HepG2 (cell line): ENCODE measurements around the gene ARF5. TPM values are rescaled to one million over a fixed set of nuclear protein-coding genes. Genes with fewer than 3 reads are reported as not detected.

Experiments used
- ATAC-seq: fragments of 200-7000 bp; cut with Tn5 transposase; 3 replicates; pipeline ENCODE4 v1.9.1; 2020; ENCODE audit warnings: mild to moderate bottlenecking, moderate library complexity
- BruUV-seq: library from RNA; stranded (reverse); fragments of 400-500 nt; replicated peaks from 2 replicates; lab custom pipeline; 2021; lab: Mats Ljungman, UMichigan
- CTCF ChIA-PET: fragments of 300-600 bp; formaldehyde crosslinking; extraction: SDS; loops from one replicate; lab custom pipeline; 2021; ENCODE audit warnings: low total read pairs, inconsistent platforms, low intra/inter-chr PET ratio; lab: Yijun Ruan, JAX
- POLR2A ChIA-PET: fragments of 350-600 bp; sonication (Branson Sonifier 250); formaldehyde crosslinking; loops from one replicate; lab custom pipeline; 2020; ENCODE audit warnings: antibody characterized with exemption, inconsistent platforms; lab: Yijun Ruan, JAX
- DNase-seq: peaks from one replicate; pipeline ENCODE4 v3.0.0-alpha.2; 2015; ENCODE audit warnings: low spot score
- FAIRE-seq: peaks from 3 replicates; lab custom pipeline; 2011; peaks lifted over from hg19 to GRCh38; lab: Jason Lieb, UNC
- H2AFZ ChIP-seq: one replicate; pipeline ENCODE4 v1.6.1; 2011; ENCODE audit warnings: low read length, inconsistent platforms
- H3K27ac ChIP-seq: fragments of 300-600 bp; 3 replicates; pipeline ENCODE4 v1.8.0; 2011; ENCODE audit warnings: mixed run types, mild to moderate bottlenecking, mixed read lengths, low read length, inconsistent platforms; ENCODE audit not compliant: insufficient read depth; ENCODE audit errors: extremely low read length
- H3K27me3 ChIP-seq, 2 experiments: fragments of 200-600 bp in 1 of 2; 2 replicates in 1 of 2; 3 replicates in 1 of 2; pipeline versions ENCODE4 v1.6.0 to v1.8.0; 2011; ENCODE audit warnings: low read length in 2 of 2, mild to moderate bottlenecking in 2 of 2, moderate library complexity in 2 of 2, inconsistent platforms in 1 of 2; ENCODE audit not compliant: insufficient read depth in 2 of 2, control insufficient read depth in 1 of 2
- H3K36me3 ChIP-seq, 2 experiments: fragments of 200-600 bp in 1 of 2; replicated peaks in 1 of 2; 2 replicates in 1 of 2; 3 replicates in 1 of 2; pipeline versions ENCODE4 v1.5.1 to v1.8.0; 2011; ENCODE audit warnings: low read length in 2 of 2, inconsistent platforms in 1 of 2; ENCODE audit not compliant: insufficient read depth in 2 of 2, control insufficient read depth in 1 of 2
- H3K4me1 ChIP-seq: 2 replicates; pipeline ENCODE4 v1.5.1; 2012; ENCODE audit warnings: low read length, inconsistent platforms; ENCODE audit not compliant: insufficient read depth
- H3K4me2 ChIP-seq: 2 replicates; pipeline ENCODE4 v1.6.0; 2011; ENCODE audit warnings: low read depth, low read length, inconsistent platforms
- H3K4me3 ChIP-seq, 3 experiments: fragments of 200-600 bp in 1 of 3; sonication (generic), shearing (Covaris generic) in 1 of 3; replicated peaks in 1 of 3; 2 replicates each; pipeline ENCODE4 v1.5.1; 2011 to 2016; ENCODE audit warnings: low read length in 3 of 3, inconsistent platforms in 2 of 3, low read depth in 2 of 3, mild to moderate bottlenecking in 2 of 3, control low read depth in 1 of 3, mixed read lengths in 1 of 3; ENCODE audit not compliant: insufficient read depth in 1 of 3
- H3K79me2 ChIP-seq: one replicate; pipeline ENCODE4 v1.6.1; 2011; ENCODE audit warnings: low read length, inconsistent platforms; ENCODE audit not compliant: insufficient read depth
- H3K9ac ChIP-seq: 2 replicates; pipeline ENCODE4 v1.6.0; 2011; ENCODE audit warnings: mild to moderate bottlenecking, low read depth, low read length, inconsistent platforms; ENCODE audit not compliant: insufficient read depth
- H3K9me3 ChIP-seq: 2 replicates; pipeline ENCODE4 v1.5.1; 2012; ENCODE audit warnings: mild to moderate bottlenecking, low read length
- H4K20me1 ChIP-seq: 2 replicates; pipeline ENCODE4 v1.6.0; 2011; ENCODE audit warnings: inconsistent platforms, mild to moderate bottlenecking, low read length, moderate library complexity; ENCODE audit not compliant: insufficient read depth
- ARID2 ChIP-seq: sonication (generic); formaldehyde crosslinking; IDR thresholded peaks from 2 replicates; pipeline ENCODE4 v1.8.1; 2022; ENCODE audit warnings: mild to moderate bottlenecking, missing genetic modification reagents, borderline replicate concordance
- ATAD3A ChIP-seq: sonication (generic); formaldehyde crosslinking; IDR thresholded peaks from 2 replicates; pipeline ENCODE4 v1.4.0; 2020; ENCODE audit warnings: missing genetic modification reagents
- ATF2 ChIP-seq: sonication (generic); formaldehyde crosslinking; IDR thresholded peaks from 2 replicates; pipeline ENCODE4 v1.4.0; 2020; ENCODE audit warnings: missing genetic modification reagents
- GLMP ChIP-seq: sonication (generic); formaldehyde crosslinking; IDR thresholded peaks from 2 replicates; pipeline ENCODE4 v1.9.0; 2021; ENCODE audit warnings: missing genetic modification reagents, mild to moderate bottlenecking, borderline replicate concordance
- MBD4 ChIP-seq: IDR thresholded peaks from 2 replicates; pipeline ENCODE4 v1.6.1; 2012; ENCODE audit warnings: low read length, inconsistent platforms, borderline replicate concordance
- PAX8 ChIP-seq: sonication (generic); formaldehyde crosslinking; IDR thresholded peaks from 2 replicates; pipeline ENCODE4 v1.8.0; 2022; ENCODE audit warnings: mild to moderate bottlenecking, missing genetic modification reagents, borderline replicate concordance
- SETDB1 ChIP-seq: sonication (generic); formaldehyde crosslinking; IDR thresholded peaks from 2 replicates; pipeline ENCODE4 v1.5.1; 2020; ENCODE audit warnings: missing genetic modification reagents, mild to moderate bottlenecking, borderline replicate concordance
- ZNF235 ChIP-seq: sonication (generic); formaldehyde crosslinking; IDR thresholded peaks from 2 replicates; pipeline ENCODE4 v1.8.1; 2023; ENCODE audit warnings: mild to moderate bottlenecking, missing genetic modification reagents, borderline replicate concordance
- in situ Hi-C: cut with HindIII; loops from 2 replicates; pipeline ENCODE4 v1.10.0; 2017; ENCODE audit warnings: low pct_unique_long_range_greater_than_20kb; ENCODE audit not compliant: extremely low pct_ligation_motif_present
- intact Hi-C: fragments of 100-400 bp; cut with micrococcal nuclease; formaldehyde crosslinking; loops from one replicate; pipeline ENCODE4 v1.10.0; 2022; ENCODE audit not compliant: unreplicated experiment
- polyA plus RNA-seq, 8 experiments: library from polyadenylated mRNA; depleted of rRNA in 3 of 8; stranded (reverse) in 7 of 8; unstranded in 1 of 8; fragments of >200 nt; fragmentation: Illumina TruSeq in 4 of 8; extraction: Trizol in 4 of 8; gene quantifications; 2 replicates each; pipeline versions ENCODE4 v1.2.1 to v1.2.3, GENCODE V29; 2011 to 2016; ENCODE audit warnings: low read depth in 4 of 8, missing spikeins in 1 of 8, mixed read lengths in 1 of 8; ENCODE audit not compliant: insufficient read depth in 1 of 8
- total RNA-seq, 5 experiments: library from RNA; depleted of rRNA; stranded (reverse); fragments of >200 nt; fragmentation: Illumina TruSeq; extraction: Trizol; gene quantifications; 2 replicates each; pipeline ENCODE4 v1.2.3, GENCODE V29; 2016; ENCODE audit warnings: low read depth in 1 of 5

ARF5 gene
- total and polyA plus RNA-seq, 2 of the 13 experiments (the other 11 are each of a cell fraction or from before 2014, with no cell fraction given): 109 to 135 TPM

- CTCF ChIA-PET: no interaction called here
- in situ Hi-C loops: no loop called here
- no peak overlapping the region for H3K9ac ChIP-seq
- peaks cover 13% of the 10 kb centered on the region for H3K79me2 ChIP-seq
- BruUV-seq: no TSS peak
- H4K20me1 ChIP-seq: no peaks in the 10 kb centered on the region; the same call in 1 of the 2 replicates
- no peaks in the 10 kb centered on the region for H3K9me3 ChIP-seq
- H3K4me3 ChIP-seq: no peak overlapping the region
- H3K27ac ChIP-seq: no peak overlapping the region
- intact Hi-C loops: loop anchor here (10.0 kb wide), 2 partner anchors 74 to 186 kb away; partner anchors contain the start of genes SND1 and ZNF800
- DNase-seq (no peak), ATAC-seq (no peak), FAIRE-seq (no peak)
- no peak overlapping the region for H2AFZ ChIP-seq
- peaks cover 0 to 4% of the 10 kb centered on the region in 2 experiments; a peak in 3 of 5 replicates for H3K36me3 ChIP-seq
- no peak overlapping the region for H3K4me2 ChIP-seq
- TF ChIP-seq PAX8: no peak
- TF ChIP-seq ARID2: no peak
- no peak for TF ChIP-seq SETDB1 (CRISPR knock-in tag)
- no peak for TF ChIP-seq ATAD3A
- TF ChIP-seq GLMP (CRISPR knock-in tag): no peak
- TF ChIP-seq ZNF235 (CRISPR knock-in tag): no peak
- no peak for TF ChIP-seq ATF2 (CRISPR knock-in tag)
- no peak for TF ChIP-seq MBD4
- POLR2A ChIA-PET: no interaction called here
- no peaks in the 10 kb centered on the region; a peak in 1 of 5 replicates for H3K27me3 ChIP-seq
- H3K4me1 ChIP-seq: peaks cover 46% of the 10 kb centered on the region
Observed at GRCh38 chr7:127580612-127581011, 7.6 kb upstream of the ARF5 start.
